GM12878 (cell line): ENCODE results near the gene BCR.

ENCODE experiments used
- EP300 ChIP-seq, 2 experiments: fragments of 150-350 bp in 1 of 2; IDR thresholded peaks; 2 replicates each; pipeline ENCODE4 v1.6.1; 2011 to 2012; ENCODE audit warnings: low read depth in 2 of 2, low read length in 2 of 2, borderline replicate concordance in 1 of 2, improper control_type of control experiment in 1 of 2, inconsistent platforms in 1 of 2; ENCODE audit not compliant: control insufficient read depth in 1 of 2
- TCF12 ChIP-seq: IDR thresholded peaks from 2 replicates; pipeline ENCODE4 v1.6.1; 2011; ENCODE audit warnings: low read depth, mild to moderate bottlenecking, low read length
- TF ChIP-seq, protein P1 (sequence below): fragments of 450-650 bp; IDR thresholded peaks from 2 replicates; pipeline ENCODE4 v1.6.1; 2014; ENCODE audit warnings: mild to moderate bottlenecking
- TF ChIP-seq, protein P2 (sequence below), 3 experiments: IDR thresholded peaks in 2 of 3; conservative IDR thresholded peaks in 1 of 3; 2 replicates each; pipeline ENCODE4 v1.5.1; 2011; ENCODE audit warnings: low read depth in 3 of 3, low read length in 3 of 3, mild to moderate bottlenecking in 3 of 3, control low read depth in 2 of 3, moderate library complexity in 2 of 3, inconsistent platforms in 1 of 3, mixed read lengths in 1 of 3; ENCODE audit not compliant: control insufficient read depth in 2 of 3, insufficient read depth in 1 of 3; ENCODE audit errors: extremely low read depth in 1 of 3

- TF ChIP-seq, protein P1, sequence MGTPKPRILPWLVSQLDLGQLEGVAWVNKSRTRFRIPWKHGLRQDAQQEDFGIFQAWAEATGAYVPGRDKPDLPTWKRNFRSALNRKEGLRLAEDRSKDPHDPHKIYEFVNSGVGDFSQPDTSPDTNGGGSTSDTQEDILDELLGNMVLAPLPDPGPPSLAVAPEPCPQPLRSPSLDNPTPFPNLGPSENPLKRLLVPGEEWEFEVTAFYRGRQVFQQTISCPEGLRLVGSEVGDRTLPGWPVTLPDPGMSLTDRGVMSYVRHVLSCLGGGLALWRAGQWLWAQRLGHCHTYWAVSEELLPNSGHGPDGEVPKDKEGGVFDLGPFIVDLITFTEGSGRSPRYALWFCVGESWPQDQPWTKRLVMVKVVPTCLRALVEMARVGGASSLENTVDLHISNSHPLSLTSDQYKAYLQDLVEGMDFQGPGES, result no peak
- TF ChIP-seq, protein P2, sequence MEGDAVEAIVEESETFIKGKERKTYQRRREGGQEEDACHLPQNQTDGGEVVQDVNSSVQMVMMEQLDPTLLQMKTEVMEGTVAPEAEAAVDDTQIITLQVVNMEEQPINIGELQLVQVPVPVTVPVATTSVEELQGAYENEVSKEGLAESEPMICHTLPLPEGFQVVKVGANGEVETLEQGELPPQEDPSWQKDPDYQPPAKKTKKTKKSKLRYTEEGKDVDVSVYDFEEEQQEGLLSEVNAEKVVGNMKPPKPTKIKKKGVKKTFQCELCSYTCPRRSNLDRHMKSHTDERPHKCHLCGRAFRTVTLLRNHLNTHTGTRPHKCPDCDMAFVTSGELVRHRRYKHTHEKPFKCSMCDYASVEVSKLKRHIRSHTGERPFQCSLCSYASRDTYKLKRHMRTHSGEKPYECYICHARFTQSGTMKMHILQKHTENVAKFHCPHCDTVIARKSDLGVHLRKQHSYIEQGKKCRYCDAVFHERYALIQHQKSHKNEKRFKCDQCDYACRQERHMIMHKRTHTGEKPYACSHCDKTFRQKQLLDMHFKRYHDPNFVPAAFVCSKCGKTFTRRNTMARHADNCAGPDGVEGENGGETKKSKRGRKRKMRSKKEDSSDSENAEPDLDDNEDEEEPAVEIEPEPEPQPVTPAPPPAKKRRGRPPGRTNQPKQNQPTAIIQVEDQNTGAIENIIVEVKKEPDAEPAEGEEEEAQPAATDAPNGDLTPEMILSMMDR (IDR thresholded peaks at IDR 0.05 in 2 of 3, conservative IDR thresholded peaks at IDR 0.05 in 1 of 3; ENCODE audit: control insufficient read depth in 2 of 3, extremely low read depth in 1 of 3, insufficient read depth in 1 of 3, low read depth in 3 of 3, low read length in 3 of 3), result no peak
- TF ChIP-seq EP300 (IDR thresholded peaks at IDR 0.05; ENCODE audit: borderline replicate concordance in 1 of 2, control insufficient read depth in 1 of 2, low read depth in 2 of 2, low read length in 2 of 2), result no peak
- TF ChIP-seq TCF12, result no peak
These were observed 62.2 kb downstream of the BCR start for GRCh38 chr22:23242473-23243001.
